ENCODE results near the gene TTPAL.

Gene TTPAL, protein sequence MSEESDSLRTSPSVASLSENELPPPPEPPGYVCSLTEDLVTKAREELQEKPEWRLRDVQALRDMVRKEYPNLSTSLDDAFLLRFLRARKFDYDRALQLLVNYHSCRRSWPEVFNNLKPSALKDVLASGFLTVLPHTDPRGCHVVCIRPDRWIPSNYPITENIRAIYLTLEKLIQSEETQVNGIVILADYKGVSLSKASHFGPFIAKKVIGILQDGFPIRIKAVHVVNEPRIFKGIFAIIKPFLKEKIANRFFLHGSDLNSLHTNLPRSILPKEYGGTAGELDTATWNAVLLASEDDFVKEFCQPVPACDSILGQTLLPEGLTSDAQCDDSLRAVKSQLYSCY
- total RNA-seq, result 29.1 to 66.0 (median 41.9) reads per million in 3 experiments

DNA sequence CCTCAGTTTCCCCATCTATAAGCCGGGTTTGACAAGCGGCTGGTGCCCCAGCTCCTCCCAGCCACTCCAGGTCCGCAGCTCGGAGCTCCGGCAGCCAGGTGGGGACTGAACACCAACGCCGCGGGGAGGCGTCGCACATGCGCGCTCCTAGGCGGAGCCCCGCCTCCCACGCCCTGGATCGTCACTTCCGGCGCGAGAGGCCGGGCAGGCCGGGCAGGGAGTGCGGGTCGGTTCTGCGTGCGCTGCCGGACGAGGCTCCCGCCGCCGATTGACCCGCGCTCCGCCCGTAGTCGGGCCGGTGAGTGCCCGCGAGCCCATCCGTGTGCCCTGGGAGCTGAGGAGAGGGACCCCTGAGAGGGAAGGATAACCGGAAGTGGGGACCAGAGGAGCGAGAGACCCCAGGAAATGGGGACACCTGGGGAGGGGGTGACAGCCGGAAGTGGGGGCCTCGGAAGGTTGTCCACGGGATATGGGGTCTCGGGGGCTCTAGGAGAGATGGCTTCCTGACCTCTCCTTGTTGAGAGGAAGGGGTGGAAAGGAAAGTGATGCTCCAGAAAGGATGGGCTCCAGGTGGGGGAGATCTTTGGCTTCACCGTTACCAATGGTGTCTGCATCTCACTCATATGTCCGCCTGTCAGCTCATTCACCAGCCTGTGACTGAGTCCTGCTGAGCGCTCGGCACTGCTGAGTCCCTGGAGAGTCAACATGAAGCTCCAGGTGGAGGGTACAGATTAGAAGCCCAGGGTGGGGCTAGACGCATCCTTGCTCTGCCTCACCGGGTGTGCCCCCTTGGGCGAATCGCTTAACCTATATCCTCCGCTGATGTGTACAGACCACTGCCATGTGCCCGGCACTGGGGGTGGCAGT lies at the start of gene TTPAL:
TTPAL (plus strand) TSS at position 181 of the 867 bp plus-strand sequence. CDS start 4,126 bp downstream, outside the sequence.
- DNase-seq, result peak; percentile 85

DNA sequence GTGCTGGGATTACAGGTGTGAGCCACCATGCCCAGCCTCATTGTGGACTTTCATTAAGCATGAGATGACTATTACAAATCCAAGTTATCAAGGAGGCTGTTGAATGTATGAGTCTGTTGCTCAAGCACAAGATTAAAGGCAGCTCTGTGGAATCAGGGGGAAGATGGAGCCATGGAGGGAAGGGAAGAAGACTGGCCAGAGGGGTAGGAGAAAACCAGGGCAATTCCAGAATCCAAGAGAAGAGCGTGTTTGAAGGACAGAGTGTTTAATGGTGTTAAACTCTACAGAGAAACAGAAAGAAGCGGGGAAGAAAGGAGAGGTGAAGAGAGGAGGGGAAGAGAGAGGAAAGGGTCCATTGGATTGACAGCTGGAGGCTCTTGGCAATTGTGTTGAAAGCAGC lies 49.8 kb upstream of the TTPAL start:
- DNase-seq, result no peak

DNA sequence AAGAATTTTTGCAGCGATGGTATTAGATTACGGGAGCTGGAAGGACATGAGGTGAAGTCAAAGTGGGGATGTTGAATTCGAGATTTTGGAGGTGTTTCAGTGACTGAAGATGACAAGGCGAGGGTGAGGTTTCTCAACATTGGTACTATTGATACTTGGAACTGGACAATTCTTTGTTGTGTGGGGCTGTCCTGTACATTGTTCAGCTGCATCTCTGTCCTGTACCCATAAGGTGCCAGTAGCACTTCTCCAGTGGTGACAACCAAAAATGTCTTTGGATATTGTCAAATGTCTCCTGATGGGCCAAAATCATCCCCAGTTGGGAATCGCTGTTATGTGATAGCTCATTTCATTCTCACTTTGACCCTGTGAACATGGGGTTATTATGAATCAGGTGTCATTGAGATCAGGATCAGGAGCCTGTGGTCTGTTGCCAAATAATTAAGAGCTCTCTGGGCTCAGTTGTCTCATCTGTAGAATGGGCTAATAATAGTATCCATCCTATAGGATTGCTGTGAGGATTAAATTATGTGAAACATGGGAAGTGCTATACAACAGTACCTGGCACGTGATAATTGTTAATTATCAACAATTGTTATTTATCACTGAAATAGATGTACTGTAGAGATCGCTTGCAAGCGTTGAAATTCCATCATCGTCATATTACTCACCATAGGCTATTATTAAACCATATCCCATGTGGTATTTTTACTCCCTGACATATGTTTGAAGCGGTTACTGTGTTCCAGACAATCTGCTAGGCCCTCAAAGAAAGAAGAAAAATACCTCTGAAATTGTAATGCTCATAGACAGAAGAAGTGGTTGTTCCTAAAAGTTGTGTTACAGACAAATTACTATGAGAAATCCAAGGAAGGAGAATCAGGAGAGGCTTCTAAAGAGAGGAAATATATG lies 48.5 kb upstream of the TTPAL start:
- no peak for DNase-seq

DNA sequence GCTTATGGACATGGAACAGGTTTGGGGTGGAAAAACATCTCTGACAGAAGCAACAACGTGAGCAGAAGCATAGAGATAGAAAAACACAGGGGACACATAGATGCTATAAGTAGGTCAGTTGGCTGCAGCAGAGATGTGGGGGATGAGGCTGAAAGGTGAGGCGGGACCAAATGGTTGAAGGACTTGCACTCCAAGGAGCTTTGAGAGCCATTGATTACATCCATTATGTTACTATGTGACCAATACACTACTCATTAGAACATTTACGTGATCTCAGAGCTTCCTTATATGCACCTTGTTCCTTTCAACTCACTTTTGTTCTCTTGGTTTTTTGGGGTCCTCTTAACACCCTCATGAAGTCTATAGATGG lies 47.9 kb upstream of the TTPAL start:
- no peak for DNase-seq

DNA sequence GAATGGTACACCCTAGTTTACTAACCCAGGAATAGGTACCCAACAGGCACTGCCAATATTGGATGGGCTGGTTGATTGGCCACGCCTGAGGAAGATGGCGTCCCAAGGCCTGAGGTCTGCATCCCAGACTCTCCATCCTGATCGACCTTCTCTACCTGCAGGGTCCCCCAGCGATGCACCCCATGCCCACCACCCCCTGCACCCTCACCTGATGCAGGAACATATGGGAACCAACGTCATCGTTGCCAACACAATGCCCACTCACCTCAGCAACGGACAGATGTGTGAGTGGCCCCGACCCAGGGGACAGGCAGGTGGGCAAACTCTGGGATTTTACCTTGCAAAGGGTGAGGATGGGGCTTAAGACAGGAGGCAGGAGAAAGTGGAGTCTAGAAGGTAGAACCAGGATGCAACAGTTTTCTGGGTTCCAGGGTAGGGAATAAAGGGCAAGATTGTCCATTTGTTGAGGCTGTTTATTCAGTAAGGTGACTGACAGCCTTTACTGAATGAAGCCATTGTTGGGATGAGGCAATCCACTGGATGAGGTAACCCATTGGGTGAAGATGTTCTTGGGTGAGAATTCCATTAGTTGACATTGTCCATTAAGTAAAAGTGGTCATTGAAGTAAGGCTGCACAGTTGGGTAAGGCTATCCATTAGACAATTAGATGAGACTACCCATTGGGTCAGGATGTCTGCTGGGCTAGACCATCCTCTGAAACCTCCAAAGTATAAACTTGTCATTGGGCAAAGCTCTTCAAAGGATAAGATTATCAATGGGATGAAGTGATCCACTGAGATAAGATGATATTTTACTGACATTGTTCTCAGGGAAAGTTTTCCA lies 47.3 kb upstream of the TTPAL start:
- no peak for DNase-seq

DNA sequence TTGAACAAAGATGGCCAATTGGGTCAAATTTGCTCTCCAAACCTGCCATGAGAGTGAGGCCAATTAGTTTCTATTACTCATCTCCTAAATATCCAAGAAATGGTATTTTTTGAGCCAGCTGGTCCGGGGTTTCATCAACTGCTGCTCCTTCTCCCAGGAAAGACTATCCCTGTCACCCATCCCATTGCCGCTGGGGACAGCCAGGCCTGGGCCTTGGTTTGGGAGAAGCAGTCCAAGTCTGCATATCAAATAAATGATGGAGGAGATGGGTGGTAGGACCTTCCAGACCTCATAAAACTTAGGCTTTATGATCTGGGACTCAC lies 46.7 kb upstream of the TTPAL start:
- no peak for DNase-seq

DNA sequence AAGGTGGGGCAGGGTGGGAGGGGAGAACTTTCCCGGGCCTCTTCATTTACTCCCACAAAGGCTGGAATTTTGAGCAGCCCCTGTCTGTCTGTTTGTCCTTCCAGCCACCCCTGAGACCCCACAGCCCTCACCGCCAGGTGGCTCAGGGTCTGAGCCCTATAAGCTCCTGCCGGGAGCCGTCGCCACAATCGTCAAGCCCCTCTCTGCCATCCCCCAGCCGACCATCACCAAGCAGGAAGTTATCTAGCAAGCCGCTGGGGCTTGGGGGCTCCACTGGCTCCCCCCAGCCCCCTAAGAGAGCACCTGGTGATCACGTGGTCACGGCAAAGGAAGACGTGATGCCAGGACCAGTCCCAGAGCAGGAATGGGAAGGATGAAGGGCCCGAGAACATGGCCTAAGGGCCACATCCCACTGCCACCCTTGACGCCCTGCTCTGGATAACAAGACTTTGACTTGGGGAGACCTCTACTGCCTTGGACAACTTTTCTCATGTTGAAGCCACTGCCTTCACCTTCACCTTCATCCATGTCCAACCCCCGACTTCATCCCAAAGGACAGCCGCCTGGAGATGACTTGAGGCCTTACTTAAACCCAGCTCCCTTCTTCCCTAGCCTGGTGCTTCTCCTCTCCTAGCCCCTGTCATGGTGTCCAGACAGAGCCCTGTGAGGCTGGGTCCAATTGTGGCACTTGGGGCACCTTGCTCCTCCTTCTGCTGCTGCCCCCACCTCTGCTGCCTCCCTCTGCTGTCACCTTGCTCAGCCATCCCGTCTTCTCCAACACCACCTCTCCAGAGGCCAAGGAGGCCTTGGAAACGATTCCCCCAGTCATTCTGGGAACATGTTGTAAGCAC lies 46.0 kb upstream of the TTPAL start:
- no peak for DNase-seq

DNA sequence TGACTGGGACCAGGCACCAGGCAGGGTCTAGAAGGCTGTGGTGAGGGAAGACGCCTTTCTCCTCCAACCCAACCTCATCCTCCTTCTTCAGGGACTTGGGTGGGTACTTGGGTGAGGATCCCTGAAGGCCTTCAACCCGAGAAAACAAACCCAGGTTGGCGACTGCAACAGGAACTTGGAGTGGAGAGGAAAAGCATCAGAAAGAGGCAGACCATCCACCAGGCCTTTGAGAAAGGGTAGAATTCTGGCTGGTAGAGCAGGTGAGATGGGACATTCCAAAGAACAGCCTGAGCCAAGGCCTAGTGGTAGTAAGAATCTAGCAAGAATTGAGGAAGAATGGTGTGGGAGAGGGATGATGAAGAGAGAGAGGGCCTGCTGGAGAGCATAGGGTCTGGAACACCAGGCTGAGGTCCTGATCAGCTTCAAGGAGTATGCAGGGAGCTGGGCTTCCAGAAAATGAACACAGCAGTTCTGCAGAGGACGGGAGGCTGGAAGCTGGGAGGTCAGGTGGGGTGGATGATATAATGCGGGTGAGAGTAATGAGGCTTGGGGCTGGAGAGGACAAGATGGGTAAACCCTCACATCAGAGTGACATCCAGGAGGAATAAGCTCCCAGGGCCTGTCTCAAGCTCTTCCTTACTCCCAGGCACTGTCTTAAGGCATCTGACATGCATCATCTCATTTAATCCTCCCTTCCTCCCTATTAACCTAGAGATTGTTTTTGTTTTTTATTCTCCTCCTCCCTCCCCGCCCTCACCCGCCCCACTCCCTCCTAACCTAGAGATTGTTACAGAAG lies 45.2 kb upstream of the TTPAL start:
- DNase-seq, result no peak

DNA sequence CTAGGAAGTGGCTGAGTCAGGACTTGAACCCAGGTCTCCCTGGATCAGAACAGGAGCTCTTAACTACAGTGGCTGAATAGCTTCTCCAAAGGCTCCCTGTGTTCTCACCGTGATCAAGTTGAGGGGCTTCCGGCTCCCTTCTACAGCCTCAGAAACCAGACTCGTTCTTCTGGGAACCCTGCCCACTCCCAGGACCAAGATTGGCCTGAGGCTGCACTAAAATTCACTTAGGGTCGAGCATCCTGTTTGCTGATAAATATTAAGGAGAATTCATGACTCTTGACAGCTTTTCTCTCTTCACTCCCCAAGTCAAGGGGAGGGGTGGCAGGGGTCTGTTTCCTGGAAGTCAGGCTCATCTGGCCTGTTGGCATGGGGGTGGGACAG lies 44.6 kb upstream of the TTPAL start:
- no peak for DNase-seq

DNA sequence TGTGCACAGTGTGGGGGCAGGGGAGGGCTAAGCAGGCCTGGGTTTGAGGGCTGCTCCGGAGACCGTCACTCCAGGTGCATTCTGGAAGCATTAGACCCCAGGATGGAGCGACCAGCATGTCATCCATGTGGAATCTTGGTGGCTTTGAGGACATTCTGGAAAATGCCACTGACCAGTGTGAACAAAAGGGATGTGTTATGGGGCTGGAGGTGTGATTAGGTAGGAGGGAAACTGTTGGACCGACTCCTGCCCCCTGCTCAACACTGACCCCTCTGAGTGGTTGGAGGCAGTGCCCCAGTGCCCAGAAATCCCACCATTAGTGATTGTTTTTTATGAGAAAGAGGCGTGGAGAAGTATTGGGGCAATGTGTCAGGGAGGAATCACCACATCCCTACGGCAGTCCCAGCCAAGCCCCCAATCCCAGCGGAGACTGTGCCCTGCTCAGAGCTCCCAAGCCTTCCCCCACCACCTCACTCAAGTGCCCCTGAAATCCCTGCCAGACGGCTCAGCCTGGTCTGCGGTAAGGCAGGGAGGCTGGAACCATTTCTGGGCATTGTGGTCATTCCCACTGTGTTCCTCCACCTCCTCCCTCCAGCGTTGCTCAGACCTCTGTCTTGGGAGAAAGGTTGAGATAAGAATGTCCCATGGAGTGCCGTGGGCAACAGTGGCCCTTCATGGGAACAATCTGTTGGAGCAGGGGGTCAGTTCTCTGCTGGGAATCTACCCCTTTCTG lies 44.0 kb upstream of the TTPAL start:
- DNase-seq, result no peak

DNA sequence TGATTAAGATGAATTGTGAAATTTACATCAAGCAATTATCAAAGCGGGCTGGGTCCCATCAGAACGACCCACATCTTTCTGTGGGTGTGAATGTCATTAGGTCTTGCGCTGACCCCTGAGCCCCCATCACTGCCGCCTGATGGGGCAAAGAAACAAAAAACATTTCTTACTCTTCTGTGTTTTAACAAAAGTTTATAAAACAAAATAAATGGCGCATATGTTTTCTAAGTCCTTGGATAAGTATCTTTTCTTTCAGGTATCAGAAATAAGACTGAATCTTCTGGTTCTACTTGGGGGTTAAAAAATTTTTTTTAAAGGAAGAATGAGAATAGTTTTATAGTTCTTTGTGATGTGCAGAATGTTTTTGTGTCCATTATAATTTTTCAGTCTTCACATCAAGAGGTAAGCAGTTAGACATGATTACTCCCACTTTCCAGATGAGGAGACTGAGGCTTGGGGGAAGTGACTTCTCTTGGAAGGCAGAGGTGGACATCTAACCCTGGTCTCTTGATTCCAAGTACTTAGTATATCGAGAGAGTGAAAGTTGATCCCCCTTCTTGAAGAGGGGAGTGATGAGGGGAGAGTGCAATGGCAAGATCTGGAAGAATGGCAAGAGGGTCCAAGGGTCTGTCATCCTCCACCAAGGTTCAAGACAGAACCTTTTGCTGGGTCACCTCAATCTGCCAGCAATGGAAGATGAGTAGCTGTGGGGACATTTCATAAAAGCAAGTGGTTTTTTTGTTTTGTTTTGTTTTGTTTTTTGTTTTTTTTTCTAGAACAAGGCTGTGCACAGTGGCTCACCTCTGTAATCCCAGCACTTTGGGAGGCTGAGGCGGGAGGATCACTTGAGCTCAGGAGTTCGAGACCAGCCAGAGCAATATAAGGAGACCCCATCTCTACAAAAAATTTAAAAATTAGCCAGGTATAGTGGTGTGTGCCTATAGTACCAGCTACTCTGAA lies 42.8 kb upstream of the TTPAL start:
- no peak for DNase-seq

DNA sequence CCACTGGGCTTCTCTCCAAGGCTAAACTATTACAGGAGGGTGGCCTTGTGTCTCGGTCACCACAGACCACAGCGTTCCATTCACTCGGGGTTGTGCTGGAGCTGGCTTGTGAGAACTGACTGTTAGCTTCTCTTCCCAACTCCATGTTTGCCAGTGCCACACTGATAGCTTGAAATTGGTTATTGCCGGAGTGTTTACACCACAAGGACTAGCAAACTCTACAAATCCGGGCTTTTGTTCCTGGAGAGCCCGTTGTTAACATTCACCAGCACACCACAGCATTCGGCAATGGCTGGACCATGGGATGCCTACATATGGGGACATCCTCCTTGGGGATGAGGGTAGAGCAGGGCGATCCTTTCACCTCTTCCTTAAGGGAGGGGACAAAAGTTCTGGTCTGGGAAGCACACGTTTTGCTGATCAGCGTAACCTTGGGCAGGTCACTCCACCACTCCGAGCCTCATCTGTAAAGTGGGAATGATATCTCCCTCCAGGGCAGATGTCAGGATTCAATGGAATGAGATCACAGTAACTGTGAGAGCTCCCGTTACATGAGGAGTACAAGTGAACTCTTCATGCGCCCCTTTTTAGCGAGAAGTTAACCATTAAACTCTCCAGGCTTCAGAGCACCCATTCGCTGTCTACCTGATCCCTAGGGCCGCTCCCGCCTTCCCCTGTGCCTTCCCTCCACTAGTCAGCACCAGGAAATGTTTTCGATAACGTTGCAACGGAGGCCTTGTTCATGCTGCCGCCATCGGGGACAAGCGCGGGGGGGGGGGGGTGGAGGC lies 41.7 kb upstream of the TTPAL start:
- no peak for DNase-seq

DNA sequence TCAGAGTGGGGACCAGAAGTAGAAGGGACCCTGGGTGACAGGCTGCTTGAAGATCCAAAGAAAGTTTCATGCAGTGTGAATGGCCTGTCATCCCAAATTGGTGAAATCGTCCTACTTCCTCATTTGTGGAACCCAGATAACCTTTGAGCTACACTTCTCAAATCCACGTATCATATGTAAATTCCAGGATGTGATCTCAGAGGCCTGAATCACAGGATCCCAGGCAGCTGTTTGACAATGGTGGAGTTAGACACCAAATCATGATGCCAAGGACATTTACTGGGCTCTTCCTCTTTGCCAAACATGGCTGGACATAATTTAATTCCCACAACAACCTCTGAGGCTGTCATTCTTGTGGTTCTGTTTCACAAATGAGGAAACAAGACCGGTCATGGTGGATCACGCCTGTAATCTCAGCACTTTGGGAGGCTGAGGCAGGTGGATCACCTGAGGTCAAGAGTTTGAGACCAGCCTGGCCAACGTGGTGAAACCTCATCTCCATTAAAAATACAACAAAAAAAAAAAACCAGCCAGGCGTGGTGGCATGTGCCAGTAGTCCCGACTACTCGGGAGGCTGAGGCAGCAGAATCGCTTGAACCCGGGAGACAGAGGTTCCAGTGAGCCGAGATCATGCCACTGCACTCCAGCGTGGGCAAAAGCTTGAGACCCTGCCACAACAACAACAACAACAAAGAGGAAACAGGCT lies 39.9 kb upstream of the TTPAL start:
- DNase-seq, result no peak

DNA sequence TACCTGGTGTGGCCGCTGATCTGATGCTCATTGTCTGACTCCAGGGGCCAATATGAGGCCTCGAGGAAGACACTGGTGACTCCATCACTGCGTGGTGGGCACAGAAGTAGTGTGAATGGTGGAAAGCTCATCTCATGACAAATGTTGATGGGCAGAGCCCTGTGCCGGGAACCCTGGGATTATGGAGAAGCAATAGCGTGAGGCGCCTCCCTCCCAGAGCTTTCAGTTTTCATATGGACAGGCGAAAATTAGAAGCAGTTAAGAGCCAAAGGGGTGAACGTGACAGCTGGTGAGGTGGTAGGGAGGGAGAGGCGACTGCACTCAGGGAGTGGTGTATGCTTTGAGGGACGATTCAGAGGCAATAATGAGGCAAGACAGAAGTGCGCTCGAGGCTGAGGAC lies 39.3 kb upstream of the TTPAL start:
- no peak for DNase-seq

DNA sequence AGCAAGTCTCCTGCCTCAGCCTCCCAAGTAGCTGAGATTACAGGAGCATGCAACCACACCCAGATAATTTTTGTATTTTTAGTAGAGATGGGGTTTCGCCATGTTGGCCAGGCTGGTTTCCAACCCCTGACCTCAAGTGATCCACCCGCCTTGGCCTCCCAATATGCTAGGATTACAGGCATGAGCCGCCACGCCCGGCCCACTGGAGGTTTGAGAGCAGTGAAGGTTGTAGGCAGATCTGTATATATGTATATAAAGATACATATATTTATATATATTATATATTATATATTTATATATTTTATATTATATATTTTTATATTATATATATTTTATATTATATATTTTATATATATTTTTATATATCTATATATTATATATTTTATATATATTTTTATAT lies 38.2 kb upstream of the TTPAL start:
- no peak for DNase-seq

DNA sequence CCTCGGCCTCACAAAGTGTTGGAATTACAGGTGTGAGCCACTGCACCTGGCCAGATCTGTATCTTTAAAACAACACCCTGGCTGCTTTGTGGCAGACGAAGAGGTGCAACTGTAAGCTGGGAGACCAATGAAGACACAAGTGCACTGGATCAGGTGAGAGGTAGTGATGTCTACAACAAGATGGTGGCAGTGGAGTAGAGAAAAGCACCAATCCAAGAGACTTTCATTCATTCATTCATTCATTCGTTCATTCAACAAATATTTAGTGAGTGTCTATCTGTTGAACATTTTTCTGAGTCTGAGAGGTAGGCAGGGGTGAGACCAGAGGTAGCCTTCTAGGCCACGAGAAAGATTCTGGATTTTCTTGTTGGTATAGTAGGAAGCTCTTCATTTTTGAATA lies 36.9 kb upstream of the TTPAL start:
- DNase-seq, result no peak

DNA sequence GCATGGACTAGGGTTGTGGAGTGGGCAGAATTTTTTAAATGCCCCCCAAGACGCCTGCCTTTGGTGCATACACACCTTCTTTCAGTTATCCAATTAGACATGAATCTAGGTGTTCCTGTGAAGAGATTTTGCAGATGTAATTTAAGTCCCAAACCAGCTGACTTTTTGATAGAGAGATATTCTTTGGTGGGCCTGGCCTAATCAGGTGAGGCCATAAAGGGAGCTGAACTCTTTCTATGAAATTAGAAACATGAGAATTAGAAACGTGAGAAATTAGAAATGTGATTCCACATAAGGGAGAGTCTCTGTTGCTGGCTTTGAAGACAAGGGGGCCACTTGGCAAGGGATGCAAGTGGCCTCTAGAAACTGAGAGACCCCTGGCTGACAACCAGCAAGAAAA lies 36.4 kb upstream of the TTPAL start:
- DNase-seq, result no peak
